ENCODE data around the gene DRAXIN. TPM values are rescaled to one million over a fixed set of nuclear protein-coding genes. Genes with fewer than 3 reads are reported as not detected.

The DRAXIN gene
- total RNA-seq, 4 donors from 2014 or later = 0.17 TPM; not detected in 3

GRCh38 chr1:11653101-11653860 is 38.2 kb upstream of the DRAXIN start:
- TF ChIP-seq CTCF (IDR thresholded peaks at IDR 0.05; ENCODE audit: low read depth) = no peak

- no peak for TF ChIP-seq CTCF (IDR thresholded peaks at IDR 0.05; ENCODE audit: low read depth)
Observed at GRCh38 chr1:11653861-11654136, 37.7 kb upstream of the DRAXIN start.

GRCh38 chr1:11654137-11654938 is 37.2 kb upstream of the DRAXIN start, which contains the start of the genes FBXO2 and FBXO44:
TSS of gene FBXO2 (minus strand) at chr1:11654429. CDS start at chr1:11654340, 89 bp downstream.
TSS of gene FBXO44 (plus strand) at chr1:11654877. CDS start at chr1:11655836, 959 bp downstream.
- TF ChIP-seq CTCF (IDR thresholded peaks at IDR 0.05; ENCODE audit: low read depth) = no peak

GRCh38 chr1:11654939-11655808 is 36.3 kb upstream of the DRAXIN start:
- no peak for TF ChIP-seq CTCF (IDR thresholded peaks at IDR 0.05; ENCODE audit: low read depth)

- no peak for TF ChIP-seq CTCF (IDR thresholded peaks at IDR 0.05; ENCODE audit: low read depth)
Observed at GRCh38 chr1:11657654-11658053, 33.9 kb upstream of the DRAXIN start.

- TF ChIP-seq CTCF (IDR thresholded peaks at IDR 0.05; ENCODE audit: low read depth) = no peak
Observed at GRCh38 chr1:11658542-11658941, 33.0 kb upstream of the DRAXIN start.
